HG02973 (cell line): ENCODE results near the gene PKIB.
"Not testable (repeated sequence)": the region's sequence is repeated elsewhere in the genome, so short reads cannot be mapped to it uniquely, and the experiment has no call there.

Experiments used
- ATAC-seq: cut with Tn5 transposase; IDR thresholded peaks from one replicate; pipeline ENCODE4 v1.9.1; 2021; ENCODE audit warnings: moderate library complexity; ENCODE audit not compliant: unreplicated experiment

The PKIB gene

GRCh38 chr6:122609881-122610689 is at the start of gene PKIB:
TSS of gene PKIB (plus strand) at chr6:122610405. CDS start at chr6:122717795, 107,390 bp downstream.
- peak; percentile 94 for ATAC-seq

- ATAC-seq, result no peak
These were observed 46.7 kb upstream of the PKIB start for GRCh38 chr6:122563364-122564052.

GRCh38 chr6:122564230-122564629 is 46.0 kb upstream of the PKIB start:
- ATAC-seq, result no peak

GRCh38 chr6:122565708-122566107 is 44.5 kb upstream of the PKIB start:
- no peak for ATAC-seq

GRCh38 chr6:122567034-122567433 is 43.2 kb upstream of the PKIB start:
- ATAC-seq, result no peak

GRCh38 chr6:122568350-122568749 is 41.9 kb upstream of the PKIB start:
- ATAC-seq, result no peak

- ATAC-seq, result no peak
These were observed 41.4 kb upstream of the PKIB start for GRCh38 chr6:122568797-122569221.

- no peak for ATAC-seq
These were observed 40.9 kb upstream of the PKIB start for GRCh38 chr6:122569230-122569771.

GRCh38 chr6:122571888-122572287 is 38.3 kb upstream of the PKIB start:
- no peak for ATAC-seq

GRCh38 chr6:122576888-122577287 is 33.3 kb upstream of the PKIB start:
- ATAC-seq, result no peak

- no peak for ATAC-seq
These were observed 31.2 kb upstream of the PKIB start for GRCh38 chr6:122578961-122579360.

- ATAC-seq, result no peak
These were observed 29.5 kb upstream of the PKIB start for GRCh38 chr6:122580737-122581136.

GRCh38 chr6:122589115-122589514 is 21.1 kb upstream of the PKIB start:
- no peak for ATAC-seq

- not testable (repeated sequence) for ATAC-seq
These were observed 11.9 kb upstream of the PKIB start for GRCh38 chr6:122598295-122598694.

- no peak for ATAC-seq
These were observed 5.5 kb upstream of the PKIB start for GRCh38 chr6:122604676-122605075.

- ATAC-seq, result peak; percentile 18
These were observed 668 bp downstream of the PKIB start for GRCh38 chr6:122610690-122611455.

- ATAC-seq, result no peak
These were observed 2.6 kb downstream of the PKIB start for GRCh38 chr6:122612838-122613237.

GRCh38 chr6:122614303-122614702 is 4.1 kb downstream of the PKIB start:
- no peak for ATAC-seq

GRCh38 chr6:122615409-122615808 is 5.2 kb downstream of the PKIB start:
- ATAC-seq, result no peak

GRCh38 chr6:122616877-122617276 is 6.7 kb downstream of the PKIB start:
- no peak for ATAC-seq

- no peak for ATAC-seq
These were observed 9.1 kb downstream of the PKIB start for GRCh38 chr6:122619309-122619708.
